ENCODE measurements around the gene CSNK1E.

The CSNK1E gene

DNA sequence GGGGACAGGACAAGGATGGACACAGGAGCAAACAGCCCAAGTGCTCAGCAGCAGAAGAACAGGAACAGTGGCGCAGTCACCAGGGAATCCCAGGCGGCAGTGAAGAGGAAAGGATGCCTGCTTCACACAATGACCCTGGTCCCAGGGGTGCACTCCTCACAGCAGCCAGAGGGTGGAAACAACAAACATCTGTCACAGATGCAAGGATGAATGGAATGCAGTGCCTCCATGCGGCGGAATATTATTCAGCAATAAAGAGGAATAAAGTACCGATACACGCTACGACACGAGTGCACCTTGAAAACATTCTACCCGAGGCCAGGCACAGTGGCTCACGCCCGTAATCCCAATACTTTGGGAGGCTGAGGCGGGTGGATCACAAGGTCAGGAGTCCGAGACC, 12.7 kb downstream of the CSNK1E start:
- H3K9ac ChIP-seq (ENCODE audit: low read length in 2 of 2) = no peak overlapping the region
- H3K27ac ChIP-seq (ENCODE audit: low read length) = peak overlapping the region; percentile 31
- no peaks in the 10 kb centered on the region for H3K27me3 ChIP-seq (ENCODE audit: control insufficient read depth in 1 of 2, insufficient read depth in 2 of 2, low read length in 2 of 2)
- H3K9me3 ChIP-seq (ENCODE audit: control insufficient read depth in 2 of 2, low read length in 2 of 2) = no peaks in the 10 kb centered on the region
- H3K4me3 ChIP-seq (ENCODE audit: low read length in 2 of 2) = peak overlapping the region in 1 of 2 donors; percentile 8
- H3K36me3 ChIP-seq (ENCODE audit: control insufficient read depth in 2 of 2, insufficient read depth in 2 of 2, low read length in 2 of 2) = peaks cover 26 to 43% of the 10 kb centered on the region in 2 donors
- peaks cover 43% of the 10 kb centered on the region for H3K4me1 ChIP-seq (ENCODE audit: control insufficient read depth, insufficient read depth, low read length)

GRCh38 chr22:38303974-38304373, 13.3 kb downstream of the CSNK1E start:
- Histone ChIP-seq H3K36me3 (ENCODE audit: control insufficient read depth in 2 of 2, insufficient read depth in 2 of 2, low read length in 2 of 2) (peaks cover 31 to 47% of the 10 kb centered on the region in 2 donors), H3K4me3 (ENCODE audit: low read length in 2 of 2) (peak overlapping the region in 1 of 2 donors; percentile 15)

DNA sequence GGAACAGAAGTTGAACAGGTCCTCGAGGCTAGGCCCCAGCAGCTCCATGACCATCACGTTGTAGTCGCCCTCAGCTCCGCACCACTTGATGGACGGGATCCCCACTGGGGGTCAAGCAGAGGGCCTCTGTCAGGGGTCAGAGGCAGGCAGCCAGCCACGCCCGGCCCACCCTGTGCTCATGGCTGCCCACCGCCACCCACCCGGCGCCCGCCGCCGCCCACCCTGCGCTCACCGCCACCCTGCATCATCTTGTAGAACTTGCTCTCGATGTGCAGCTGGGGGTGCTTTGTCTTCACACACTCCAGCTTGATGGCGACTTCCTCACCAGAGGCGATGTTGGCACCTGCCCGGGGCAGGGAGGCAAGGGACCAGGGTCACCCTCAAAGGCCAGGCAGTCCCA, 14.3 kb downstream of the CSNK1E start:
- H3K36me3 ChIP-seq (ENCODE audit: control insufficient read depth in 2 of 2, insufficient read depth in 2 of 2, low read length in 2 of 2) = peaks cover 41 to 53% of the 10 kb centered on the region in 2 donors
- no peak overlapping the region for H3K9ac ChIP-seq (ENCODE audit: low read length in 2 of 2)
- H3K9me3 ChIP-seq (ENCODE audit: control insufficient read depth in 2 of 2, low read length in 2 of 2) = no peaks in the 10 kb centered on the region
- no peak overlapping the region for H3K27ac ChIP-seq (ENCODE audit: low read length)
- H3K4me3 ChIP-seq (ENCODE audit: low read length in 2 of 2) = no peak overlapping the region
- no peaks in the 10 kb centered on the region for H3K27me3 ChIP-seq (ENCODE audit: control insufficient read depth in 1 of 2, insufficient read depth in 2 of 2, low read length in 2 of 2)
- H3K4me1 ChIP-seq (ENCODE audit: control insufficient read depth, insufficient read depth, low read length) = peaks cover 31% of the 10 kb centered on the region

More at GRCh38 chr22:38303974-38304373, 13.3 kb downstream of the CSNK1E start:
- no peaks in the 10 kb centered on the region for H3K9me3 ChIP-seq (ENCODE audit: control insufficient read depth in 2 of 2, low read length in 2 of 2)
- no peaks in the 10 kb centered on the region for H3K27me3 ChIP-seq (ENCODE audit: control insufficient read depth in 1 of 2, insufficient read depth in 2 of 2, low read length in 2 of 2)
- H3K27ac ChIP-seq (ENCODE audit: low read length) = peak overlapping the region; percentile 31
- H3K4me1 ChIP-seq (ENCODE audit: control insufficient read depth, insufficient read depth, low read length) = peaks cover 39% of the 10 kb centered on the region
- H3K9ac ChIP-seq (ENCODE audit: low read length in 2 of 2) = no peak overlapping the region

GRCh38 chr22:38300946-38301345, 16.3 kb downstream of the CSNK1E start:
- H3K9ac ChIP-seq (ENCODE audit: low read length in 2 of 2) = no peak overlapping the region
- H3K27ac ChIP-seq (ENCODE audit: low read length) = no peak overlapping the region
- H3K9me3 ChIP-seq (ENCODE audit: control insufficient read depth in 2 of 2, low read length in 2 of 2) = no peaks in the 10 kb centered on the region
- H3K27me3 ChIP-seq (ENCODE audit: control insufficient read depth in 1 of 2, insufficient read depth in 2 of 2, low read length in 2 of 2) = no peaks in the 10 kb centered on the region
- H3K4me1 ChIP-seq (ENCODE audit: control insufficient read depth, insufficient read depth, low read length) = peaks cover 25% of the 10 kb centered on the region
- H3K4me3 ChIP-seq (ENCODE audit: low read length in 2 of 2) = no peak overlapping the region
- H3K36me3 ChIP-seq (ENCODE audit: control insufficient read depth in 2 of 2, insufficient read depth in 2 of 2, low read length in 2 of 2) = peaks cover 59 to 71% of the 10 kb centered on the region in 2 donors

DNA sequence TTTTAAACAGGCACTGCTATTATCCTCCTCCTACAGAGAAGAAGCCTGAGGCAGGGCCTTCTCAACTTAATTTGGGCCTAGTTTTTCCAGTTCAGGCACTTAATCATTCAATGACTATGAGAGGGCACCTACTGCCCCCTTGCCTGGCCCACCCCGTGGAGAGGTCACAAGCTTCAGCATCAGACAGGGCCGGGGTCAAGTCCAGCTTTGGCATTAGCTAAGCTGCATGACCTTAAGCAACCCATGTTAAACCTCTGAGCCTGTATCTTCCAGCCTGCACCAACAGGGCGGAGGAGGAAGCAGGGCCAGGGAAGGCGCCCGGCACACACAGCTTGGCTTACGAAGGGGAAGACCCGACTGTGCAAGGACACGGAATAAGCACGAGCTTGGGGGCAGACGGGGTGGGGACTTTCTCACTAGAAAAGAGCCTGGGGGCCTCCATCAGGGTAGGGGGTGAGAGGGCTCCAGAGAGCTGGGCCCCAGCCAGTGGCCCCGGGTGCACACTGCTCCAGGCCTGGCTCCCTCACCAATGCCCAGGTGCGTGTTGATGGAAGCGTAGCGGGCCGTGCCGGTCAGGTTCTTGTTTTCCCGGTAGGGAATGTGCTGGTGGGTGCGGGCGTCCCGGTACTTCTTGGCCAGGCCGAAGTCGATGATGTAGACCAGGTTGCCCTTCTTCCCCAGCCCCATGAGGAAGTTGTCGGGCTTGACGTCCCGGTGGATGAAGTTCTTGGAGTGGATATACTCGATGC, 16.9 kb downstream of the CSNK1E start:
- H3K36me3 ChIP-seq (ENCODE audit: control insufficient read depth in 2 of 2, insufficient read depth in 2 of 2, low read length in 2 of 2) = peaks cover 62 to 76% of the 10 kb centered on the region in 2 donors
- no peaks in the 10 kb centered on the region for H3K27me3 ChIP-seq (ENCODE audit: control insufficient read depth in 1 of 2, insufficient read depth in 2 of 2, low read length in 2 of 2)

DNA sequence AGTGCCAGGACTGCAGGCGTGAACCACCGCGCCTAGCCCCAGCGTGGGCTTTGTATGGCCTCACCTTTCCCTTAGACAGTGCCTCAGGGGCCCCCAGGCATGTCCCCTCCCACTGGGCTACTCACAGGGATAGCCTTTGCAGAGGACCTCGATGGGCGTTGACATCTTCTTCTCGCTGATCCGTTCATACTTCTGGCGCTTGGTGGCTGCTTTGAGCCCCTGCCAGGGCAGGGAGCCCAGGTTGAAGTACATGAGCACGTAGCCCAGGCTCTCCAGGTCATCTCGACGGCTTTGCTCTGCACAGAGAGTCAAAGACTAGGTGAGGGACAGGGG, 17.5 kb downstream of the CSNK1E start:
- Histone ChIP-seq H3K36me3 (ENCODE audit: control insufficient read depth in 2 of 2, insufficient read depth in 2 of 2, low read length in 2 of 2) (peaks cover 62 to 82% of the 10 kb centered on the region in 2 donors), H3K9me3 (ENCODE audit: control insufficient read depth in 2 of 2, low read length in 2 of 2) (no peaks in the 10 kb centered on the region), H3K4me3 (ENCODE audit: low read length in 2 of 2) (no peak overlapping the region), H3K4me1 (ENCODE audit: control insufficient read depth, insufficient read depth, low read length) (peaks cover 20% of the 10 kb centered on the region), H3K9ac (ENCODE audit: low read length in 2 of 2) (no peak overlapping the region), H3K27ac (ENCODE audit: low read length) (no peak overlapping the region), H3K27me3 (ENCODE audit: control insufficient read depth in 1 of 2, insufficient read depth in 2 of 2, low read length in 2 of 2) (no peaks in the 10 kb centered on the region)

More for the DNA sequence above, 16.9 kb downstream of the CSNK1E start:
- Histone ChIP-seq H3K4me3 (ENCODE audit: low read length in 2 of 2) (no peak overlapping the region), H3K27ac (ENCODE audit: low read length) (no peak overlapping the region), H3K4me1 (ENCODE audit: control insufficient read depth, insufficient read depth, low read length) (peaks cover 20% of the 10 kb centered on the region), H3K9me3 (ENCODE audit: control insufficient read depth in 2 of 2, low read length in 2 of 2) (no peaks in the 10 kb centered on the region), H3K9ac (ENCODE audit: low read length in 2 of 2) (no peak overlapping the region)

DNA sequence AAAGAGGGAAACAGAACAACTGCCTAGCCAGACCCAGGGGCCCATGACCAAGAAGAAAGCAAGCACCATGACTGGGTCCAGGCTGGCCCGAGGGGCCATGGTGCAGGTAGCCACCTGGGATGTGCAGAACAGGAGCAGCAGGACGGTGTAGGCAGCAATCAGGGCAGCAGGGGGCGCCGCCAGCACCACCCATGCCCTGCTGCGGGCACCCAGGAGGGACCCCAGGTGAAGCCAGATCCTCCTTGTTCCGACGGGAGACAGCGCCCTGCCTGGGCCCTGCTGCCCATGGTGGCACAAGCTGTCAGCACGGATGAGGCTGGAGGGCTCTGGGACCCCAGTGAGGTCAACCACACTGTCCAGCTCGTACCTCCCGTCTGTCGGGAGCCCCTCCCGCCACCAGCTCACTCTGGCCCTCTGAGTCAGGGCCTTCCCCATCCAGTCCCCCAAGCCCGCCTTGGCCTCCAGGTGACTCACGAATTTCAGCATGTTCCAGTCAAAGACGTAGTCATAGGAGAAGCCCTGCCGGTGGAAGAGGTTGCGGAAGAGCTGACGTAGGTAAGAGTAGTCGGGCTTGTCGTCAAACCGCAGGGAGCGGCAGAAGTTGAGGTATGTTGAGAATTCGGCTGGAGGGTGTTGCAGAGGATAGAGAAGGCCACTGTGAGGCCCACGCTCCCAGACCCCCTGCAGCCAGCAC, 18.8 kb downstream of the CSNK1E start:
- no peaks in the 10 kb centered on the region for H3K9me3 ChIP-seq (ENCODE audit: control insufficient read depth in 2 of 2, low read length in 2 of 2)
- no peak overlapping the region for H3K9ac ChIP-seq (ENCODE audit: low read length in 2 of 2)
- no peaks in the 10 kb centered on the region for H3K27me3 ChIP-seq (ENCODE audit: control insufficient read depth in 1 of 2, insufficient read depth in 2 of 2, low read length in 2 of 2)
- peaks cover 9% of the 10 kb centered on the region for H3K4me1 ChIP-seq (ENCODE audit: control insufficient read depth, insufficient read depth, low read length)
- H3K4me3 ChIP-seq (ENCODE audit: low read length in 2 of 2) = no peak overlapping the region
- H3K36me3 ChIP-seq (ENCODE audit: control insufficient read depth in 2 of 2, insufficient read depth in 2 of 2, low read length in 2 of 2) = peaks cover 73 to 86% of the 10 kb centered on the region in 2 donors
- H3K27ac ChIP-seq (ENCODE audit: low read length) = no peak overlapping the region

DNA sequence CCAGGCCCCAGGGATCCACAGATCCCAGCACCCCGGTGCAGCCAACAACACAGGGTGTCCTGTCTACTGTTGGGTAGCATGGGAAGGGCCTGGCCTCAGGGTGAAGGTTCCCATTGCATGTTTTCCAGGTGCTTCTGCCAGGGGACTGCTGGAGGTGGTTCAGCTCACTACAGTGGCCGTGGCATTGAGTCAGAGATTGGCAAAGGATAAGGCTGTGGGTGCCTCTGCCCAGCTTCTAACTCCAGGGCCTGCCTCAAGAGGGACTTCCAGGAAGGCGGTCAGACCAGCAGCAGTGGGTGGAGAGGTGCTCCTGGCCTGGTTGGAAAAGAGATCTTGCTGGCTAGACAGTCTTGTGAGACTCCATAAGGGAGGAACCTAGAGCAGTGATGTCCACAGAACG, 20.9 kb downstream of the CSNK1E start:
- Histone ChIP-seq H3K4me1 (ENCODE audit: control insufficient read depth, insufficient read depth, low read length) (peaks cover 12% of the 10 kb centered on the region), H3K4me3 (ENCODE audit: low read length in 2 of 2) (no peak overlapping the region), H3K36me3 (ENCODE audit: control insufficient read depth in 2 of 2, insufficient read depth in 2 of 2, low read length in 2 of 2) (peaks cover 68 to 81% of the 10 kb centered on the region in 2 donors), H3K9me3 (ENCODE audit: control insufficient read depth in 2 of 2, low read length in 2 of 2) (no peaks in the 10 kb centered on the region), H3K27me3 (ENCODE audit: control insufficient read depth in 1 of 2, insufficient read depth in 2 of 2, low read length in 2 of 2) (no peaks in the 10 kb centered on the region), H3K9ac (ENCODE audit: low read length in 2 of 2) (no peak overlapping the region), H3K27ac (ENCODE audit: low read length) (no peak overlapping the region)

- Histone ChIP-seq H3K4me1 (ENCODE audit: control insufficient read depth, insufficient read depth, low read length) (peaks cover 8% of the 10 kb centered on the region), H3K27ac (ENCODE audit: low read length) (no peak overlapping the region), H3K9ac (ENCODE audit: low read length in 2 of 2) (no peak overlapping the region), H3K9me3 (ENCODE audit: control insufficient read depth in 2 of 2, low read length in 2 of 2) (no peaks in the 10 kb centered on the region), H3K4me3 (ENCODE audit: low read length in 2 of 2) (no peak overlapping the region), H3K36me3 (ENCODE audit: control insufficient read depth in 2 of 2, insufficient read depth in 2 of 2, low read length in 2 of 2) (peaks cover 64 to 81% of the 10 kb centered on the region in 2 donors), H3K27me3 (ENCODE audit: control insufficient read depth in 1 of 2, insufficient read depth in 2 of 2, low read length in 2 of 2) (no peaks in the 10 kb centered on the region)
Measured at GRCh38 chr22:38295863-38296262, 21.4 kb downstream of the CSNK1E start.

- H3K27me3 ChIP-seq (ENCODE audit: control insufficient read depth in 1 of 2, insufficient read depth in 2 of 2, low read length in 2 of 2) = no peaks in the 10 kb centered on the region
- H3K4me1 ChIP-seq (ENCODE audit: control insufficient read depth, insufficient read depth, low read length) = peaks cover 8% of the 10 kb centered on the region
- no peak overlapping the region for H3K4me3 ChIP-seq (ENCODE audit: low read length in 2 of 2)
- H3K27ac ChIP-seq (ENCODE audit: low read length) = no peak overlapping the region
- H3K9me3 ChIP-seq (ENCODE audit: control insufficient read depth in 2 of 2, low read length in 2 of 2) = no peaks in the 10 kb centered on the region
- H3K9ac ChIP-seq (ENCODE audit: low read length in 2 of 2) = no peak overlapping the region
- H3K36me3 ChIP-seq (ENCODE audit: control insufficient read depth in 2 of 2, insufficient read depth in 2 of 2, low read length in 2 of 2) = peaks cover 58 to 77% of the 10 kb centered on the region in 2 donors
Measured at GRCh38 chr22:38295339-38295738, 21.9 kb downstream of the CSNK1E start.

GRCh38 chr22:38294193-38294592, 23.0 kb downstream of the CSNK1E start:
- no peak overlapping the region for H3K9ac ChIP-seq (ENCODE audit: low read length in 2 of 2)
- no peaks in the 10 kb centered on the region for H3K27me3 ChIP-seq (ENCODE audit: control insufficient read depth in 1 of 2, insufficient read depth in 2 of 2, low read length in 2 of 2)
- no peaks in the 10 kb centered on the region for H3K9me3 ChIP-seq (ENCODE audit: control insufficient read depth in 2 of 2, low read length in 2 of 2)
- peaks cover 8% of the 10 kb centered on the region for H3K4me1 ChIP-seq (ENCODE audit: control insufficient read depth, insufficient read depth, low read length)
- H3K36me3 ChIP-seq (ENCODE audit: control insufficient read depth in 2 of 2, insufficient read depth in 2 of 2, low read length in 2 of 2) = peaks cover 47 to 72% of the 10 kb centered on the region in 2 donors
- no peak overlapping the region for H3K4me3 ChIP-seq (ENCODE audit: low read length in 2 of 2)
- no peak overlapping the region for H3K27ac ChIP-seq (ENCODE audit: low read length)
